Large intestine (tissue), 3 donors: ENCODE measurements around the gene PDS5A. TPM values are rescaled to one million over a fixed set of nuclear protein-coding genes. Genes with fewer than 3 reads are reported as not detected.
A peak's percentile ranks its signal among the peaks of the same experiment; 100 is the strongest.

Experiments used
- DNase-seq, 2 donors: peaks; one replicate each; pipeline versions ENCODE4 v3.0.0 to v3.0.0-alpha.2; 2013
- H3K27ac ChIP-seq: one replicate; pipeline ENCODE4 v1.5.1; 2013; ENCODE audit warnings: low read length
- H3K27me3 ChIP-seq: 2 replicates; pipeline ENCODE4 v1.6.1; 2013; ENCODE audit warnings: low read length; ENCODE audit not compliant: control insufficient read depth, insufficient read depth
- H3K36me3 ChIP-seq: 2 replicates; pipeline ENCODE4 v1.6.1; 2013; ENCODE audit warnings: low read length; ENCODE audit not compliant: control insufficient read depth, insufficient read depth
- H3K4me1 ChIP-seq: one replicate; pipeline ENCODE4 v1.6.1; 2013; ENCODE audit warnings: low read length; ENCODE audit not compliant: control insufficient read depth, insufficient read depth
- H3K4me3 ChIP-seq: one replicate; pipeline ENCODE4 v1.5.1; 2013; ENCODE audit warnings: low read length
- H3K9me3 ChIP-seq: one replicate; pipeline ENCODE4 v1.6.1; 2013; ENCODE audit warnings: mild to moderate bottlenecking, low read depth, low read length, moderate library complexity; ENCODE audit not compliant: control insufficient read depth
- WGBS: methylation state at CpG from one replicate; pipeline ENCODE4 v1.1.5; 2013; ENCODE audit warnings: low lambda C conversion rate; ENCODE audit not compliant: insufficient coverage; 5-methylcytosine and 5-hydroxymethylcytosine counted together
- polyA plus RNA-seq: library from polyadenylated mRNA; unstranded; fragments of 120-200 nt; gene quantifications from one replicate; pipeline ENCODE4 v1.2.1, GENCODE V29; 2013

Gene PDS5A
- polyA plus RNA-seq, 1 donor: 48.4 TPM

GRCh38 chr4:39933671-39934590, 43.8 kb downstream of the PDS5A start:
- WGBS: no CpG with 5 or more reads among the region's 7 CpGs
- Histone ChIP-seq H3K4me3 (no peak overlapping the region), H3K4me1 (peaks cover 4% of the 10 kb centered on the region), H3K9me3 (no peaks in the 10 kb centered on the region), H3K27me3 (no peaks in the 10 kb centered on the region), H3K27ac (no peak overlapping the region), H3K36me3 (peaks cover 8% of the 10 kb centered on the region)
- no peak for DNase-seq

- H3K9me3 ChIP-seq: no peaks in the 10 kb centered on the region
- H3K36me3 ChIP-seq: peaks cover 8% of the 10 kb centered on the region
- no peaks in the 10 kb centered on the region for H3K27me3 ChIP-seq
- peak in 1 of 2 donors; percentile 22 for DNase-seq
- no CpG with 5 or more reads among the region's 8 CpGs for WGBS
- H3K27ac ChIP-seq: no peak overlapping the region
- H3K4me1 ChIP-seq: peaks cover 4% of the 10 kb centered on the region
- no peak overlapping the region for H3K4me3 ChIP-seq
These were observed 44.8 kb downstream of the PDS5A start for GRCh38 chr4:39932776-39933402.

- Histone ChIP-seq H3K4me3 (no peak overlapping the region), H3K36me3 (peaks cover 5% of the 10 kb centered on the region), H3K4me1 (peaks cover 4% of the 10 kb centered on the region), H3K27me3 (no peaks in the 10 kb centered on the region), H3K9me3 (no peaks in the 10 kb centered on the region), H3K27ac (peak overlapping the region; percentile 49)
- no CpG with 5 or more reads among the region's 5 CpGs for WGBS
- peak; percentile 9 to 51 for DNase-seq
These were observed 46.2 kb downstream of the PDS5A start for GRCh38 chr4:39931441-39931901.

- Histone ChIP-seq H3K27ac (no peak overlapping the region), H3K36me3 (peaks cover 13% of the 10 kb centered on the region), H3K4me3 (no peak overlapping the region), H3K9me3 (no peaks in the 10 kb centered on the region), H3K4me1 (peaks cover 4% of the 10 kb centered on the region), H3K27me3 (no peaks in the 10 kb centered on the region)
- no peak for DNase-seq
- WGBS: no CpG with 5 or more reads among the region's 2 CpGs
These were observed 49.2 kb downstream of the PDS5A start for GRCh38 chr4:39928538-39928937.

GRCh38 chr4:39924014-39924413, 53.7 kb downstream of the PDS5A start:
- H3K4me3 ChIP-seq: no peak overlapping the region
- H3K36me3 ChIP-seq: peaks cover 18% of the 10 kb centered on the region
- no peak overlapping the region for H3K27ac ChIP-seq
- no peaks in the 10 kb centered on the region for H3K4me1 ChIP-seq
- no peaks in the 10 kb centered on the region for H3K27me3 ChIP-seq
- no peak for DNase-seq
- no peaks in the 10 kb centered on the region for H3K9me3 ChIP-seq
- WGBS: no CpG with 5 or more reads among the region's 2 CpGs

- Histone ChIP-seq H3K4me1 (no peaks in the 10 kb centered on the region), H3K36me3 (peaks cover 24% of the 10 kb centered on the region), H3K27ac (no peak overlapping the region), H3K27me3 (no peaks in the 10 kb centered on the region), H3K4me3 (no peak overlapping the region), H3K9me3 (no peaks in the 10 kb centered on the region)
- DNase-seq: peak; percentile 7 to 62
- WGBS: no CpG with 5 or more reads among the region's 2 CpGs
These were observed 55.3 kb downstream of the PDS5A start for GRCh38 chr4:39922399-39922798.

GRCh38 chr4:39913471-39913870, 64.2 kb downstream of the PDS5A start:
- Histone ChIP-seq H3K36me3 (peaks cover 46% of the 10 kb centered on the region), H3K4me1 (no peaks in the 10 kb centered on the region), H3K9me3 (no peaks in the 10 kb centered on the region), H3K4me3 (no peak overlapping the region), H3K27ac (no peak overlapping the region), H3K27me3 (no peaks in the 10 kb centered on the region)
- DNase-seq: no peak
- 100% methylated on average over 2 of the region's 4 CpGs for WGBS

GRCh38 chr4:39910064-39910463, 67.6 kb downstream of the PDS5A start:
- WGBS: 68% methylated on average over 2 of the region's 3 CpGs
- DNase-seq: no peak
- no peak overlapping the region for H3K27ac ChIP-seq
- no peaks in the 10 kb centered on the region for H3K27me3 ChIP-seq
- H3K36me3 ChIP-seq: peaks cover 33% of the 10 kb centered on the region
- no peaks in the 10 kb centered on the region for H3K9me3 ChIP-seq
- no peaks in the 10 kb centered on the region for H3K4me1 ChIP-seq
- H3K4me3 ChIP-seq: no peak overlapping the region

GRCh38 chr4:39908284-39908683, 69.4 kb downstream of the PDS5A start:
- H3K27ac ChIP-seq: no peak overlapping the region
- no peak overlapping the region for H3K4me3 ChIP-seq
- peaks cover 32% of the 10 kb centered on the region for H3K36me3 ChIP-seq
- 80% methylated on average over 1 of the region's 2 CpGs for WGBS
- no peaks in the 10 kb centered on the region for H3K9me3 ChIP-seq
- DNase-seq: no peak
- H3K4me1 ChIP-seq: no peaks in the 10 kb centered on the region
- H3K27me3 ChIP-seq: no peaks in the 10 kb centered on the region

GRCh38 chr4:39905656-39906055, 72.1 kb downstream of the PDS5A start:
- Histone ChIP-seq H3K27ac (no peak overlapping the region), H3K36me3 (peaks cover 29% of the 10 kb centered on the region)
- 25% methylated on average over 1 of the region's 1 CpG for WGBS

More at GRCh38 chr4:39905656-39906055, 72.1 kb downstream of the PDS5A start:
- H3K27me3 ChIP-seq: no peaks in the 10 kb centered on the region
- peak in 1 of 2 donors; percentile 10 for DNase-seq
- H3K4me1 ChIP-seq: no peaks in the 10 kb centered on the region
- H3K4me3 ChIP-seq: no peak overlapping the region
- H3K9me3 ChIP-seq: no peaks in the 10 kb centered on the region
